K562 (cell line): ENCODE data around the gene APBA2. TPM values are rescaled to one million over a fixed set of nuclear protein-coding genes. Genes with fewer than 3 reads are reported as not detected.

Experiments used
- ATAC-seq: fragments of 200-7000 bp; cut with Tn5 transposase; 3 replicates; pipeline ENCODE4 v1.9.1; 2020; ENCODE audit warnings: moderate library complexity
- BruUV-seq: library from RNA; stranded (reverse); fragments of 400-500 nt; replicated peaks from 2 replicates; lab custom pipeline; 2021; lab: Mats Ljungman, UMichigan
- CTCF ChIA-PET: fragments of 300-600 bp; formaldehyde crosslinking; extraction: SDS; loops from one replicate; lab custom pipeline; 2021; ENCODE audit warnings: low intra/inter-chr PET ratio; lab: Yijun Ruan, JAX
- POLR2A ChIA-PET: fragments of 300-600, 350-650 bp; sonication (Branson Sonifier 250); formaldehyde crosslinking; extraction: SDS; loops from one replicate; lab custom pipeline; 2021; ENCODE audit warnings: antibody characterized with exemption, inconsistent platforms; lab: Yijun Ruan, JAX
- DNase-seq, 4 experiments: peaks; one replicate each; pipeline versions ENCODE4 v3.0.0 to v3.0.0-alpha.2; 2011 to 2018; ENCODE audit warnings: low spot score in 3 of 4, mixed read lengths in 3 of 4; ENCODE audit errors: extremely low read depth in 1 of 4
- FAIRE-seq: peaks from 2 replicates; lab custom pipeline; 2011; peaks lifted over from hg19 to GRCh38; lab: Jason Lieb, UNC
- H2AFZ ChIP-seq: 2 replicates; pipeline ENCODE4 v1.6.0; 2011; ENCODE audit warnings: low read depth, low read length, control low read depth, inconsistent platforms
- H3K27ac ChIP-seq: fragments of 200-600 bp; 3 replicates; pipeline ENCODE4 v1.8.0; 2011; ENCODE audit warnings: low read depth, mild to moderate bottlenecking, control low read depth, inconsistent platforms, low read length, moderate library complexity, mixed read lengths; ENCODE audit errors: extremely low read depth
- H3K27me3 ChIP-seq, 2 experiments: fragments of 300-600 bp in 1 of 2; 2 replicates in 1 of 2; 3 replicates in 1 of 2; pipeline versions ENCODE4 v1.6.0 to v1.8.0; 2011; ENCODE audit warnings: inconsistent platforms in 2 of 2, low read length in 2 of 2, mild to moderate bottlenecking in 1 of 2, mixed read lengths in 1 of 2, moderate library complexity in 1 of 2; ENCODE audit not compliant: control insufficient read depth in 2 of 2, insufficient read depth in 2 of 2
- H3K36me3 ChIP-seq: fragments of 300-600 bp; 3 replicates; pipeline ENCODE4 v1.8.0; 2011; ENCODE audit warnings: mild to moderate bottlenecking, low read length, inconsistent platforms; ENCODE audit not compliant: control insufficient read depth, insufficient read depth
- H3K4me1 ChIP-seq, 2 experiments: fragments of 200-600 bp in 1 of 2; replicated peaks in 1 of 2; 2 replicates in 1 of 2; 3 replicates in 1 of 2; pipeline versions ENCODE4 v1.5.1 to v1.8.0; 2011; ENCODE audit warnings: inconsistent platforms in 2 of 2, low read length in 2 of 2, mild to moderate bottlenecking in 1 of 2, mixed read lengths in 1 of 2, moderate library complexity in 1 of 2; ENCODE audit not compliant: control insufficient read depth in 2 of 2, insufficient read depth in 2 of 2
- H3K4me2 ChIP-seq: 2 replicates; pipeline ENCODE4 v1.6.1; 2011; ENCODE audit warnings: low read length, control low read depth, inconsistent platforms, mixed read lengths; ENCODE audit not compliant: insufficient read depth
- H3K4me3 ChIP-seq: fragments of 200-600 bp; sonication (generic), shearing (Covaris generic); 2 replicates; pipeline ENCODE4 v1.5.1; 2016; ENCODE audit warnings: control low read depth, inconsistent platforms
- H3K79me2 ChIP-seq: fragments of 200-600 bp; 3 replicates; pipeline ENCODE4 v1.8.0; 2011; ENCODE audit warnings: low read length, inconsistent platforms; ENCODE audit not compliant: control insufficient read depth, insufficient read depth
- H3K9ac ChIP-seq, 2 experiments: 2 replicates each; pipeline versions ENCODE4 v1.6.0 to v1.6.1; 2011; ENCODE audit warnings: low read depth in 2 of 2, low read length in 2 of 2, control low read depth in 1 of 2, inconsistent platforms in 1 of 2, mild to moderate bottlenecking in 1 of 2, mixed read lengths in 1 of 2; ENCODE audit not compliant: insufficient read depth in 1 of 2
- H3K9me1 ChIP-seq: one replicate; pipeline ENCODE4 v1.6.0; 2011; ENCODE audit warnings: inconsistent platforms, mild to moderate bottlenecking, low read length, moderate library complexity; ENCODE audit not compliant: control insufficient read depth, insufficient read depth
- H3K9me3 ChIP-seq: replicated peaks from 2 replicates; pipeline ENCODE4 v1.5.1; 2011; ENCODE audit warnings: low read depth, low read length, inconsistent platforms; ENCODE audit not compliant: control insufficient read depth, insufficient read depth
- H4K20me1 ChIP-seq: replicated peaks from 2 replicates; pipeline ENCODE4 v1.6.1; 2011; ENCODE audit warnings: low read length, inconsistent platforms, mixed read lengths; ENCODE audit not compliant: control insufficient read depth, insufficient read depth
- HMGN3 ChIP-seq: IDR thresholded peaks from 2 replicates; pipeline ENCODE4 v1.6.1; 2011; ENCODE audit warnings: borderline replicate concordance, low read depth, mild to moderate bottlenecking, mixed read lengths, low read length; ENCODE audit not compliant: insufficient read length; ENCODE audit errors: extremely low read depth
- LARP7 ChIP-seq: fragments of 450-650 bp; IDR thresholded peaks from 2 replicates; pipeline ENCODE4 v1.6.1; 2016
- MNT ChIP-seq, 2 experiments: fragments of 450-650 bp; conservative IDR thresholded peaks; 2 replicates each; pipeline ENCODE4 v1.6.1; 2017; ENCODE audit warnings: mild to moderate bottlenecking in 2 of 2, moderate library complexity in 2 of 2
- NRF1 ChIP-seq, 2 experiments: fragments of 450-650 bp; IDR thresholded peaks in 1 of 2; conservative IDR thresholded peaks in 1 of 2; 2 replicates each; pipeline ENCODE4 v1.6.1; 2014; ENCODE audit warnings: mild to moderate bottlenecking in 2 of 2
- SMARCE1 ChIP-seq: fragments of 450-650 bp; IDR thresholded peaks from 2 replicates; pipeline ENCODE4 v1.7.1; 2016; ENCODE audit warnings: mild to moderate bottlenecking
- ZNF23 ChIP-seq: fragments of 250-450 bp; sonication (Bioruptor Pico); IDR thresholded peaks from 2 replicates; pipeline ENCODE4 v1.4.0; 2020; ENCODE audit warnings: mild to moderate bottlenecking
- WGBS: fragments of 100-300 bp; shearing (Covaris generic); methylation state at CpG from one replicate; pipeline ENCODE4 v1.1.6; 2016; ENCODE audit warnings: low coverage, mixed read lengths; ENCODE audit not compliant: insufficient coverage; ENCODE audit errors: missing lambda C conversion rate; 5-methylcytosine and 5-hydroxymethylcytosine counted together
- in situ Hi-C: fragments of 300-500 bp; cut with MboI; formaldehyde crosslinking; loops from 4 replicates; pipeline ENCODE4 v1.15.0; 2018; ENCODE audit warnings: inconsistent platforms, mixed read lengths
- intact Hi-C: fragments of 100-400 bp; cut with micrococcal nuclease; formaldehyde crosslinking; loops from 2 replicates; pipeline ENCODE4 v1.14.2; 2022
- polyA plus RNA-seq, 8 experiments: library from polyadenylated mRNA; depleted of rRNA in 4 of 8; stranded (reverse) in 5 of 8; unstranded in 3 of 8; fragments of >200 nt; fragmentation: Nextera tagmentation in 2 of 8; fragmentation: Illumina TruSeq in 1 of 8; extraction: Ambion mirVana in 2 of 8; extraction: Trizol in 1 of 8; gene quantifications; 2 replicates each; pipeline versions ENCODE4 v1.2.1 to v1.2.3, GENCODE V29; 2011 to 2014; ENCODE audit warnings: inconsistent platforms in 1 of 8, missing spikeins in 1 of 8
- total RNA-seq, 7 experiments: library from RNA; depleted of rRNA in 6 of 7; stranded (reverse); fragments of >200 nt in 6 of 7; fragmentation: Illumina TruSeq in 2 of 7; extraction: Trizol in 2 of 7; gene quantifications; 2 replicates each; pipeline versions ENCODE4 v1.2.1 to v1.2.3, GENCODE V29; 2011 to 2021; ENCODE audit warnings: low replicate concordance in 1 of 7
- TF ChIP-seq, protein P1 (sequence below): sonication (generic); formaldehyde crosslinking; IDR thresholded peaks from 2 replicates; pipeline ENCODE4 v1.8.1; 2023; ENCODE audit warnings: mild to moderate bottlenecking, missing genetic modification reagents

APBA2 gene
- total and polyA plus RNA-seq, 9 of the 15 experiments (the other 6 are each of a cell fraction or from before 2014, with no cell fraction given) = 0.24 to 40.9 (median 25.2) TPM

- ATAC-seq = no peak
- intact Hi-C loops = no loop called here
- H3K9ac ChIP-seq = no peak overlapping the region
These were observed 159.9 kb downstream of the APBA2 start for GRCh38 chr15:29045717-29046116.

More at GRCh38 chr15:29045717-29046116, 159.9 kb downstream of the APBA2 start:
- no peaks in the 10 kb centered on the region for H3K79me2 ChIP-seq
- H3K9me3 ChIP-seq = no peaks in the 10 kb centered on the region
- 26% methylated on average over 3 of the region's 3 CpGs for WGBS
- peaks cover 0 to 2% of the 10 kb centered on the region in 2 experiments; a peak in 2 of 5 replicates for H3K4me1 ChIP-seq
- H3K4me3 ChIP-seq = no peak overlapping the region
- no peaks in the 10 kb centered on the region for H3K36me3 ChIP-seq
- no peak overlapping the region for H2AFZ ChIP-seq
- TF ChIP-seq ZNF23 (CRISPR knock-in tag) (no peak), MNT (conservative IDR thresholded peaks at IDR 0.05) (no peak), SMARCE1 (no peak), LARP7 (no peak), NRF1 (conservative IDR thresholded peaks at IDR 0.05 in 1 of 2, IDR thresholded peaks at IDR 0.05 in 1 of 2) (no peak), HMGN3 (no peak)
- TF ChIP-seq, protein P1, sequence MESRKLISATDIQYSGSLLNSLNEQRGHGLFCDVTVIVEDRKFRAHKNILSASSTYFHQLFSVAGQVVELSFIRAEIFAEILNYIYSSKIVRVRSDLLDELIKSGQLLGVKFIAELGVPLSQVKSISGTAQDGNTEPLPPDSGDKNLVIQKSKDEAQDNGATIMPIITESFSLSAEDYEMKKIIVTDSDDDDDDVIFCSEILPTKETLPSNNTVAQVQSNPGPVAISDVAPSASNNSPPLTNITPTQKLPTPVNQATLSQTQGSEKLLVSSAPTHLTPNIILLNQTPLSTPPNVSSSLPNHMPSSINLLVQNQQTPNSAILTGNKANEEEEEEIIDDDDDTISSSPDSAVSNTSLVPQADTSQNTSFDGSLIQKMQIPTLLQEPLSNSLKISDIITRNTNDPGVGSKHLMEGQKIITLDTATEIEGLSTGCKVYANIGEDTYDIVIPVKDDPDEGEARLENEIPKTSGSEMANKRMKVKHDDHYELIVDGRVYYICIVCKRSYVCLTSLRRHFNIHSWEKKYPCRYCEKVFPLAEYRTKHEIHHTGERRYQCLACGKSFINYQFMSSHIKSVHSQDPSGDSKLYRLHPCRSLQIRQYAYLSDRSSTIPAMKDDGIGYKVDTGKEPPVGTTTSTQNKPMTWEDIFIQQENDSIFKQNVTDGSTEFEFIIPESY (CRISPR knock-in tag) = no peak
- BruUV-seq = no TSS peak
- in situ Hi-C loops = no loop called here
- DNase-seq (no peak), FAIRE-seq (no peak)
- POLR2A ChIA-PET = no interaction called here
- H3K4me2 ChIP-seq = no peak overlapping the region
- CTCF ChIA-PET = no interaction called here
- H3K27ac ChIP-seq = no peak overlapping the region
- H4K20me1 ChIP-seq = no peaks in the 10 kb centered on the region
- H3K9me1 ChIP-seq = no peaks in the 10 kb centered on the region
- H3K27me3 ChIP-seq = no peaks in the 10 kb centered on the region
